Measurements from ENCODE around the gene VPS39.

The VPS39 gene

DNA sequence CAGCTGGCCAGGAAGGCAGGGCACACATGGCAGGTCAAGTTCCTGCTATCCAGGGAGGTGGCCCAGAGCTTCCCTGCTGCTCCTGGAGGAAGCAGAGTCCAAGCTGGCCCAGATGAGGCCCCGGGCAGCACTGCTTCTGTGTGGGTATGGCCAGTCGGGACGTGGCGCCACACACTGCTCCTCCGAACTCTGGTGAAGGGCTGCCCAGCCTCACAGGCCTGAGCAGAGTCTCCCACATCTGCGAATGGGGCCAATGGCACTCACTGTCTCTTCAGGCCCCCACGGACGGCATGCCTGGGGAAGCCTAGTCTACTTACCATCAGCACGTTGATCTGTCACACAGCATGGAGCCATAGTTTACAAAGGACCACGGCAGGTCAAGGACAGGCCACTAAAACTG lies 49.2 kb downstream of the VPS39 start:
- no peak for DNase-seq

DNA sequence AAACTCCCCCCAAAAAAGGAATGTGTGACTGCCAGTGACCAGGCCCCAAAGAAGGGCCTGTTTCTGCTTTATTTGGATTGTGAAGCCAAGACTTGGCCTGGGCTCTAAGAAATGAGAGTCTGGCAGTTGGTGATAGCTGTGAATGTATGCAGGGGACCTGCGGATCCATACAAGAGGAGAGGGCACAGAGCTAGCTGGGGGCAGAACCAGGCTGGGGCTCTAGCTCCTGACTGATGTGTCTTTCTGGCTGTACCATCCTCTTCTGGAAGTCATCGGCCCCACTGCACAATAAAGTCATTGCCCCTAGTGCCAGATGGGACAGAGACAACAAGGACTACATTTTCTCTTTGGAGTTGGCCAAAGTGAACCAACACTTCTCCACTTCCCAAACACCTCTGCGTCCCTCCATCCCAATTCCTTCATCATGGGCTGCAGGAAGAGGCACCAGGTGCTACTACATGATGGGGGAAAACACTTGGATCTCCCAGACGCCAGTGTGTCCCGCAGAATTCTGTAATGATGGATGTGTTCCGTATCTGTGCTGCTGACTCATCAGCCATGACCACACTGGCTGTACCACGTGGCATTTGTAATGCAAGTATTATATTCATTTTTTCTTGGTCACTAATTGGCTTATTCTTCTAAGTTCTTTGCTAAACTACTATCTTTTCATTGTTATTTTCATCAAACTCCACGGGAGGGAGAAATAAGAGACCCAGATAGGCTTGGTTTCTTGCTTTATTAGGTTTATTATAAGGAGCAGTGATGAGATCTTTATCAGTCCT lies 49.9 kb downstream of the VPS39 start:
- no peak for DNase-seq

DNA sequence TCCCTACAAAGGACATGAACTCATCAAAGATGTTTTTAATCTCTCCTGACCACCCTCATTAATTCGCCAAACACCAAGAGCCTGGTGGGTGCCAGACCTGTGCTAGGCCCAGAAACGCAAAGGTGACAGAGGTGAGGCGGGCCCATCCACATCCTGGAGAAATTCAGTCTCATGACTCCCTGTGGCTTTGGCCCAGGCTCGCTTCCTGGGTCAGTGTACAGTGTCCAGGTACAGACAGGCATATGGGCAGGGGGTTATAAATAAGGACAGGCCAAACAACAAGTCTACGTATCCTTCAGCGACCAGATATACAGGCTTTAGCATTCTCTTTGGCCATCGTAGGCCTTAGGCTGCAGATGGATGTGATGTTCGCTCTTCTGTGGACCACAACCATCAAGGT lies 50.7 kb downstream of the VPS39 start:
- no peak for DNase-seq

GRCh38 chr15:42156243-42156922 lies 51.7 kb downstream of the VPS39 start, which contains the start of gene PLA2G4F:
PLA2G4F (minus strand) TSS chr15:42156636; CDS start chr15:42156549, 87 bp downstream.
- DNase-seq: no peak

GRCh38 chr15:42155546-42156242 lies 52.4 kb downstream of the VPS39 start:
- no peak for DNase-seq

DNA sequence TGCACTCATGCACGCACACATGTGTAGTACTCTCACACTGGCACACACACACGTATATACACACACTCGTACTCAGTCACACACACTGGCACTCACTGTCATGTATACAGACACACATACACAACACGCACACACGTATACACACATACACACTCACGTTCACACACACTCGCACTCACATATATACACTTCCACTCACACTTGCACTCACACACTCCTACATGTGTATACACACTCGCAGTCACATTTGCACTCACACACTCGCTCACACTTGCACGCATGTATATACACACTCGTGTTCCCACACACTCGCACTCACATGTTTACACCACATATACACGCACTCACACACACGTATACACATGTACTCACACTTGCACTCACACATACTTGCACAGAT lies 53.1 kb downstream of the VPS39 start:
- no peak for DNase-seq

GRCh38 chr15:42154212-42154941 lies 53.7 kb downstream of the VPS39 start:
- no peak for DNase-seq

- no peak for DNase-seq
Observed at GRCh38 chr15:42153874-42154211, 54.3 kb downstream of the VPS39 start.

DNA sequence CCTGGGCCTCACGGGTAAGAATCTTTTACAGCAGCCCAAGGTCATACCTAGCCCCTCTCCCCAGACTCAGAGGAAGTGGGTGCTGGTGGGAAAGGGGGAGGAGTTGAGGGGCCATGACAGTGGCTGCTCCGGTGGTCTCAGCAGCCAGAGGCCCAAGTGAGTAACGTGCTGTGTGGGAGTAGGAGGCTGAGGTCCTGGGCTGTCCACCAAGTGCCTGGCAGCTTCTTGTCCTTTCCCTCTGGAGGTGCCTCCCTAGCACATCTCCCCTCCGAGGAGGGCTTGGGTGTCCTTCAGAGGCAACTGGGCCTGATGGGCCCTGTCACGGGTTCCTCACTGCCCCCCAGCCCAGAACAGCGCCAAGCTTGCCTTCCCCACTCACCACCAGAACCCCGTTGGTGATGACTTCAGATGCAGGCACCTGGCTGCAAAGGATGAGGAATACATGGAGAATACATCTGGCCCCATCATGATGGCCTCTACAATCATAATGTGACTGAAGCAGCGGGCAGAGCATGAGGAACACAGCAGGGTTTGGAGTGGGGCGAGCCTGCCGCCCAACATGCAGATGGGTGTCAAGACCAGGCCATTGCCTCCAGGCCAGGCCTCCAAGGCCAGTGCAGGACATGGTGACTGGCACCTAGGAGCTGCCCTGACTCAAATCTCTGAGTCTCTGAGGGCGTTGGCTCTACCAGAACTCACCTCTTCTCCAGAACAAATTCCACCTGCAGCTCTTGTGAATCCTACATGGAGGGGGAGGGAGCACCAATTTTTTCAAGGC lies 55.0 kb downstream of the VPS39 start:
- no peak for DNase-seq

GRCh38 chr15:42152196-42152920 lies 55.7 kb downstream of the VPS39 start:
- peak in 9 of 14 donors; percentile 5 to 39 (median 22) for DNase-seq

- no peak for DNase-seq
Observed at GRCh38 chr15:42151736-42152135, 56.4 kb downstream of the VPS39 start.

DNA sequence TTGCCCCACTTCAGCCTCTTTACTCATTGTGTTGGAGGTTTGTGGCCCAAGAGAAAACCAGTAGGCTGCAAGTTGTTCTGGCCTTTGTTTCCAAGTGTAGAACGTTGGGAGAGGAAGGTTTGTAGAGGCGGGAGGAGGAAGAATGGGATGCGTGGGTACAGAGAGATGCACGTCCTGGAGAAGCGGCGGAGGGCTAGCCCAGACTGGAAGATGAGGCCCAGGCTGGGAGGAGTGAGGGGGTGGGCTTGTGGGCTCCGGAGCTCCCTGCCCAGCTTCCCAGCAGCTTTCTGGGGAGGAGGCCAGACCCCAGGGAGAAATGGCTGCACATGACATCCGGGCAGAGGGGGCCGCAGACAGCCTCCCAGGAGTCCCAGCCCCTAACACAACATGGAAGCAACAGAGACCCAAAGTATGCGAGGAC lies 57.0 kb downstream of the VPS39 start:
- no peak for DNase-seq

GRCh38 chr15:42150219-42150970 lies 57.7 kb downstream of the VPS39 start:
- no peak for DNase-seq

- DNase-seq: no peak
Observed at GRCh38 chr15:42149493-42150218, 58.4 kb downstream of the VPS39 start.

DNA sequence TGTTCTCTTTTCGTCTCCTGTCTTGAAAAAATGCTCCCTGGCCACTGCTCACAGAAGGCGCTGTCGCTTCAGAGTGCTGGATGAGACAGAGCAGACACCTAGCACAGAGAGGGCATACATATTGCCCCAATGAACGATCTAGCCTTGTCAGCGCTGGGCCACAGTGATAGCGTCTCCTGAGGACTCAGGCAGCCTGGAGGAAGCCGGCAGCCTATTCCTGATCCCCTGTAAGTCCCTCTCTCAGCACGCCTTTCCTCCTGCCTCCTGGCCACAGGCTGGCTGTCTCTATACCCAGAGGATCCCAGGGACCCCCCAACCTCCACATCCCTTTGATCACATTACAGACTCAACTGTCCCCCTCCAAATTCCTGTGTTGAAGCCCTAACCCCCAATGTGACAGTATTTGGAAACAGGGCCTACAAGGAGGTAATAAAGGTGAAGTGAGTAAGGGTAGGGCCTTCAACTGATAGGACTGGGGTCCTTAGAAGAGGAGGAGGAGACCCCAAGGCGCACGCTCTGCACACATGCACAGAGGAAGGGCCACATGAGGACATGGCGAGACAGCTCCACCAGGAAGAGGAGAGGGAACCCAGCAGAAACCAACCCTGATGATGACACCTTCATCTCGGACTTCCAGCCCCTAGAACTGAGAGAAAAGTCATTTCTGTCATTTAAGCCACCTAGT lies 59.2 kb downstream of the VPS39 start:
- no peak for DNase-seq

DNA sequence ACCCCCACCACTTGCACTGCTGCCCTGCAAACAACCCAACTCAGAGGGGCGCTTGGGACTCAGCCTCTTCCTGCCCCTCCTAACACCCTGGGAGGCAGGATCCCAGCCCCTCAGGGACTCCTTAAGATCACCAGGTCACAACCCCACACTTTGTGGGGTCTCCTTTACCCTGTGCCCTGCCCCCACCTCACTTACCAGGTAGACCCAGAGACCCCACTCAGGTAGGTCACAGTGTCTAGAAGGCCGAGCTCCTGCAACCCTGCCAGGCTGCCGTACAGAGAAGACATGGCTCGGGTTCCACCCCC lies 60.7 kb downstream of the VPS39 start:
- no peak for DNase-seq

GRCh38 chr15:42146551-42147430 lies 61.3 kb downstream of the VPS39 start:
- no peak for DNase-seq

Measured in C1 segment of cervical spinal cord (tissue), 14 donors.